ENCODE data around the gene HSD17B13.

GRCh38 chr4:87260477-87260876 lies 62.2 kb downstream of the HSD17B13 start:
- TF ChIP-seq POLR2A (IDR thresholded peaks at IDR 0.05) (no peak), CTCF (IDR thresholded peaks at IDR 0.05) (no peak), POLR2AphosphoS5 (IDR thresholded peaks at IDR 0.05) (no peak)
